Activated naive CD4-positive, alpha-beta T cell treated with Interleukin-2 at 50 U/mL for 16 hours (primary cell): ENCODE results near the gene PCBP2.
"Not testable (repeated sequence)": the region's sequence is repeated elsewhere in the genome, so short reads cannot be mapped to it uniquely, and the experiment has no call there.

Source experiments
- DNase-seq: peaks from one replicate; pipeline ENCODE4 v3.0.0-alpha.2; 2020

Gene PCBP2

DNA sequence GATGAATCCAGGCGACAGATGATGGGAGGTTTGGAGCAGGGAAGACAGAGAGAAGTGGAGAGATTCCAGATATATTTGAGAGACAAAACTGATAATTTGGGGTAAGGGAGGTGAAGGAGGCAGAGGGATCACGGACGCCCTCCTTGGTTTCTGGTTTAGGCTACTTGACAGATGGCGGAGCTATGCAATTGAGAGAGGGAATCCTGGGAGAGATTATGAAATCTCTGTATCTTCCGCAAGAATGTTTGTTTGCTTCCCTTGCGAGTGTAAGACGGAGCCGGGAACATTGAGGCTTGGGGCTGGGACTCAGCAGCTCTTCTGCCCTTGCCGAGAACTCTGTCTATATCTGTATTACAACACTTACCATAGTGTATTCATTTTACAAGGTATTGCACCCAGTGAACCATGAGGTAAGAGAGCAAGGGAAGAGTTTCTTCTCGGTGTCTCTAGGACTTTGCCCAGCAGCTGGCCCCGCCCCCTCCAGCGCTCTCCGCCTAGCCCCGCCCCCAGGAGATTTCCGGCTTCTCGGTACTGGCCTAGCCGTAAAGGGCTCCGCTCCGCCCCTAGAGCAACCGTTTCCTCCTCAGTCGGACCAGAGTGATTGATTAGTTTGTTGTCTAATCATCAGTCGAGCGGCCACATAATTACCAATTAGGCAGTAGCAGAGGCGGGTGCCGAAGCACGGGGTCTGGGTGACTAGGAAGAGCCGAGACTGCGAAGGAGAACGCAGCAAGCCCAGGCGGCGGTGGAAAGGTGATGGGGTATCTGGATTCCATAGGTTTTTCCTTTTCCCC lies 10.7 kb upstream of the PCBP2 start, which contains the start of gene PRR13:
Gene PRR13 (plus strand): TSS at position 695 of the 794 bp plus-strand sequence. CDS start 981 bp downstream, outside the sequence.
- peak; percentile 99 for DNase-seq

DNA sequence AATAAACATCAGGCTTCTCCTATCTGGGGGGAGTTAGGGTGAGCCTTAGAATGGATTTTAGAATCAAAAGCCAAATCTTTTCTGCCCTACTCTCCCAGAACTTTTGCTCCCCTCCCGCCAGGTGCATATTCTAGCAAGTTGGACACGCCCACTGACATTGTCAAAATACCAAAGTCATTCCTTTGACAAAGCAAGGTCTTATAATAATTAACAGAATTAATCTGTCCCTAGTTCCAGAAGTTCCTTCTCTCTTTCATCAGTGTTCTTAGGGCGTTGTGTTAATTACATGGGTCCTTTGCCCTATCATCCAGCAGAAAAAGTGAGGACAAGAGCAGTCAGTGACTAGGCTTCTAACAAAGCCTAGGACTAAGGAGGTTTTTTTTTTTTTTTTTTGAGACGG lies 7.9 kb upstream of the PCBP2 start:
- no peak for DNase-seq

DNA sequence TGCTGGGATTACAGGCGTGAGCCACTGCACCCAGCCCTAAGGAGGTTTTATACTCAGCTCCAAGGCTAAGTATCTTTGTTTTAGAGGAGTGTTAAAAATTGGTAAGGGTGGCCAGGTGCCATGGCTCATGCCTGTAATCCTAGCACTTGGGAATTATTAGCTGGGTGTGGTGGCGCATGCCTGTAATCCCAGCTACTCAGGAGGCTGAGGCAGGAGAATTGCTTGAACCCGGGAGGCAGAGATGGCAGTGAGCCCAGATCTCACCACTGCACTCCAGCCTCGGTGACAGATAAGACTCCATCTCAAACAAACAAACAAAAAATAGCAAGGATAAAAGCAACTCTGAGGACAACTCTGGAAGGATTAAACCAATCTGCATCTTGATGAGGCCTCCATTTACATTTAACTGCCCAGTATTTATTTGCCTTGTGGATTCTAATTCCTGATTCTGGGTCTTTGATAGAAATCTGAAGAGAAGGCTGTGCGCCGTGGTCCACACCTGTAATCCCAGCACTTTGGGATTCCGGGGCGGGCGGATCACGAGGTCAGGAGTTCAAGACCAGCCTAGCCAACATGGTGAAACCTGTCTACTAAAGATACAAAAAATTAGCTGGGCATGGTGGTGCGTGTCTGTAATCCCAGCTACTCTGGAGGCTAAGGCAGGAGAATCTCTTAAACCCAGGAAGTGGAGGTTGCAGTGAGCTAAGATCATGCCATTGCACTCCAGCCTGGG lies 7.1 kb upstream of the PCBP2 start:
- DNase-seq, result not testable (repeated sequence)

DNA sequence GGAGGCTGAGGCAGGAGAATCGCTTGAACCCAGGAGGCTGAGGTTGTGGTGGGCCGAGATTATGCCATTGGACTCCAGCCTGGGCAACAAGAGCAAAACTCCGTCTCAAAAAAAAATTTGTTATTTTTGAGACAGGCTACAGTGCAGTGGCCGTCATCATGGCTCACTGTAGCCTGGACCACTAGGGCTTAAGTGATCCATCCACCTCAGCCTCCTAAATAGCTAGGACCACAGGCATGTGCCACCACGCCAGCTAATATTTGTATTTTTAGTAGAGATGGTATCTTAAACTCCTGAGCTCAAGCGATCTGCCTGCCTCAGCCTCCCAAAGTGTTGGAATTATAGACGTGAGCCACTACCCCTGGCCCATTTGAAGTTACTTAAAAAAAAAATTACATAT lies 966 bp upstream of the PCBP2 start:
- DNase-seq, result no peak

DNA sequence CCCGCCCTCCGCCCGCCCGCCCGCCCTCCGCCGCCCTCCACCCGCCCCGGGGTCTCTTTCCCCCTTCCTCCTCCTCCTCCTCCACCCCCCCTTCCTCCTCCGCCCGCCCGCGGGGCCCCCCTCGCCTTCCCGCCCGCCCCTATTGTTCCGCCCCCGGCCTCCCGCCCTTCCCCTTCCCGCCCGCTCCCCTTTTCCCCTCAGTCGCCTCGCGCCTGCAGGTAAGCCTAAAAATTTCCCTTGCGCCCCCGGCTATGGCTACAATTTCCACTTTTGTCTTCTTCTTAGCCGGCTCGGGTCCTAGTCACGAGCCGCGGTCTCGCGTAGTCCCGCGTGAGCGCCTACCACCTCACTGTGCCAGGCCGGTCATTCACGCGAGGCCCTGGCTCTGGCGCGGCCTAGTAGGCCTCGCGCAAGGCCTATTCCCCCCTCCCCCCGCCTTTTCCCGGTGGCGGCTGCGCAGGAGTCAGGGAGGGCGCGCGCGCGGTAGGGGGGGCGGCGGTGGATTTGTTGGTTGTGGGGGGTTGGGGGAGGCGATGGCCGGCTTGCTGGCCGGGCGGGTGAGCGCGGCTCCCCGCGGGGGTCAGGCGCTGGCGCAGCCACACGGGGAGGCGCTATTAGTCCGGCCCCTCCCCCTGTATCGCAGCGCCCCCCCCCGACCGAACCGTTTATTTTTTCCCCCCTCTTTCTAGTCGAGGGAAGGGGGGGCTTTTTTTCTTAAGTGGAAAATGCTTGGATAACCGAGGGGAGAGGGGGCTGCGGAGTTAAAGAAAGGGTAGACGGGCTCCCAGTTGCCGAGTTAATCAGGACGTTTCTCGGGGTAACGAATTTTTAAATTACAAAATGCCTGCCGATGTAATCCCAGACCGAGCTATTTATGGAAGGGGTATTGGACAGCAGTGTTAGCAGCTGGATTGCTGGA lies 516 bp downstream of the PCBP2 start:
- DNase-seq, result peak; percentile 77

DNA sequence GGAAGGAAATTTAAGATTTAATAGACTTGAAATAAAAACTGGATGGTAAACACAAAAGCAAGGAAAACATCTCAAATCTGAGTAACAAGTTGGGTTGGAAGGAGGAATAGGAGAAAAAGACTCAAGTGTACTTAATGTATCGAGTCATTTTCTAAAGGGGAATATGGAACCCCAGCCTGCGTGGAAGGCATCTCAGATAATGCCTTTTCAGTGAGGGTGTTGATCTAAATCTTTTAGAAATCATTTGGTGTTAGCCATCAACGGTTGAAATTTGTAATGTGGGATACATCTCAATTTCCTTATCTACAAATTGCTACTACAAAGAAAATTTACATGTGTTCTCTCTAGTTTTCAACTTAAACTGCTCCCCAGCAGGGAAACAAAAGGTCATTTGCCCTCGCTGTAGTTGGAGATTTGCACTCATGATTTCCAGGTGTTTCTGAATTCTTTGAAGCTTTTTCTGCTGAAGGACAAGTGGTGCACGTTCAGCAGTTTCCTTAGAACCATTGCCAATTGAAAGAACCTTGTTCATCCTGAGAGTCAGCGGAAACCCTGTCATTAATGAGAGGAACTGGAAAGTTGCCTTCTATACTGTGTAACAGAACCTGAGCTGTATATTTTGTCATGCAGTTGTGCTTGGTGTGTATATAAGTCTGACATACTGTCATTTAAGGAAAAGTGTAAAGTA lies 2.2 kb downstream of the PCBP2 start:
- DNase-seq, result no peak

GRCh38 chr12:53454707-53455106 lies 2.8 kb downstream of the PCBP2 start:
- DNase-seq, result no peak

- no peak for DNase-seq
These were observed 4.9 kb downstream of the PCBP2 start for GRCh38 chr12:53456654-53457366.

GRCh38 chr12:53459097-53459496 lies 7.2 kb downstream of the PCBP2 start:
- DNase-seq, result no peak

GRCh38 chr12:53461059-53461458 lies 9.2 kb downstream of the PCBP2 start:
- no peak for DNase-seq

GRCh38 chr12:53461591-53461990 lies 9.7 kb downstream of the PCBP2 start:
- DNase-seq, result no peak

GRCh38 chr12:53462935-53463334 lies 11.0 kb downstream of the PCBP2 start:
- no peak for DNase-seq

- DNase-seq, result no peak
These were observed 12.1 kb downstream of the PCBP2 start for GRCh38 chr12:53463802-53464560.

- DNase-seq, result no peak
These were observed 12.9 kb downstream of the PCBP2 start for GRCh38 chr12:53464685-53465418.

DNA sequence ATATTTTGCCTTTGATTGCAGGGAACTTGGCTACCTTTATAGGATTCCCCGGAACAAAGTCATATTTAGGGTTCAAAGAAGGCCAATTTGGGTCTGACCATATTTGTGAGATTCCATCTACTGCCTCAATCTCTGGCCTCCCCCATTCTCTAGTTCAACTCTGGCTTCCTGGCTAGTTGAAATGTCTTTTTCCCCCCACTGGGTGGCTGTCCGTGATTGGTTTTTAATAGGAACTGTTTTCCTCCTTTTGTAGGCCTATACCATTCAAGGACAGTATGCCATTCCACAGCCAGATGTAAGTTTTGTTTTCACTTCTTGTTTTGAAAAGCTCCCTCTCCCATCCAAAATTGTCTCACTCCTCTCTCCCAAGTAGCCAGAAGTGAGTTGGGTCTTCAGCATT lies 13.8 kb downstream of the PCBP2 start:
- no peak for DNase-seq

- DNase-seq, result no peak
These were observed 14.7 kb downstream of the PCBP2 start for GRCh38 chr12:53466640-53467039.

- DNase-seq, result no peak
These were observed 15.2 kb downstream of the PCBP2 start for GRCh38 chr12:53467082-53467481.

DNA sequence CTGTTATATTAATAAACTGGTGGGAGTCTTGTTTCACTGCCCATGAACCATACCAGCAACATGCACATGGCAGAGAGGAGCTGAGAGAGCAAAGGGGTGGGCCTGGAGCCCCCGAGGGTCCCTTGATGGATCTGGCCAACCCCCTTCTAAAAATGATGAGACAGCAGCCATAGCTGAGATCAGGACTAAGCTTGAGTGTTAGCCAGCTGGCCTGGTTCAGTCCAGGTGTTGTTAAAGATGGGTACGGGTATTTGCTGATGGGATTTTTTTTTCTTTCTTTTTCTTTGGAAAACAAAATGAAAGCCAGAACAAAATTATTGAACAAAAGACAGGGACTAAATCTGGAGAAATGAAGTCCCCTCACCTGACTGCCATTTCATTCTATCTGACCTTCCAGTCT lies 16.0 kb downstream of the PCBP2 start:
- no peak for DNase-seq

GRCh38 chr12:53468282-53468681 lies 16.4 kb downstream of the PCBP2 start:
- no peak for DNase-seq

GRCh38 chr12:53472056-53472582 lies 20.2 kb downstream of the PCBP2 start:
- DNase-seq, result no peak
